NCI-H748 (cell line): ENCODE data around the gene CEP131.

Source experiments
- DNase-seq: peaks from one replicate; lab custom pipeline; 2025; ENCODE audit not compliant: unreplicated experiment; lab: John Stamatoyannopoulos, UW

CEP131 gene

DNA sequence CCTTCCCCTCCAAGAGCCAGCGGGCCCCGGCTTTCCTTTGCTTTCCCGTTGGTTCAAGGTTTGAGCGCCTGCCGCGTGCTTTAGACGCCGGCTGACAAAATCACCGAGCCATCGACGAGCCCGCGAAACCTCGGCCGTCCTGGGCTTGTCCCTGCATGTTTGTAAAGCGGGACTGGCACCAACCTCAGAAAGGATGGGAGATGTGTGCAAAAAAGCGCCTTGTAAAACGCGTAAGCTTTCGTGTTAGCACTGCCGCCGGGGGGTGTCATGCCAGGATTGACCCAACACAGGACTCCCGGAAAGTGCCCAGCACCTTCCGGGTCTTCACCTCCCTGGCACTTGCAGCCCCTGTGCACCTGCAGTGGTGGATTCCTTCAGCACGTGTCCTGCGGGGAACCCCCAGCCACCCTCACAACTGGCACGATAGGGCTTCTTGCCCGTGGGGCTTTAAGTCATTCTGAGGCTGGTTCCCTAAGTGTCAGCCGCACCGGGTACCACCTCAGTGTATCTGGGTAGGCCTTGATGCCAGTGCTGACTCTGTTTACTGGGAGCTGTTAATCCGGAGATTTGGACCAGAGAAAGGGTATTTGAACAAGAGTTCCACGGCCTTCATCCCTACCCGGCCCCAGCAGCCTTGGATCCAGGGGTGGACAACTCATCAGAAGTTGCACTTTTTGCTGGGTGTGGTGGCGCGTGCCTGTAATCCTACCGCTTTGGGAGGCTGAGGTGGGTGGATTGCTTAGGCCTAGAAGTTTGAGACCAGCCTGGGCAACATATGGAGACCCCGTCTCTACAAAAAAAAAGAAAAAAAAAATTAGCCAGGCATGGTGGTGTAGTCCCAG lies 17.2 kb upstream of the CEP131 start:
- DNase-seq, result no peak

DNA sequence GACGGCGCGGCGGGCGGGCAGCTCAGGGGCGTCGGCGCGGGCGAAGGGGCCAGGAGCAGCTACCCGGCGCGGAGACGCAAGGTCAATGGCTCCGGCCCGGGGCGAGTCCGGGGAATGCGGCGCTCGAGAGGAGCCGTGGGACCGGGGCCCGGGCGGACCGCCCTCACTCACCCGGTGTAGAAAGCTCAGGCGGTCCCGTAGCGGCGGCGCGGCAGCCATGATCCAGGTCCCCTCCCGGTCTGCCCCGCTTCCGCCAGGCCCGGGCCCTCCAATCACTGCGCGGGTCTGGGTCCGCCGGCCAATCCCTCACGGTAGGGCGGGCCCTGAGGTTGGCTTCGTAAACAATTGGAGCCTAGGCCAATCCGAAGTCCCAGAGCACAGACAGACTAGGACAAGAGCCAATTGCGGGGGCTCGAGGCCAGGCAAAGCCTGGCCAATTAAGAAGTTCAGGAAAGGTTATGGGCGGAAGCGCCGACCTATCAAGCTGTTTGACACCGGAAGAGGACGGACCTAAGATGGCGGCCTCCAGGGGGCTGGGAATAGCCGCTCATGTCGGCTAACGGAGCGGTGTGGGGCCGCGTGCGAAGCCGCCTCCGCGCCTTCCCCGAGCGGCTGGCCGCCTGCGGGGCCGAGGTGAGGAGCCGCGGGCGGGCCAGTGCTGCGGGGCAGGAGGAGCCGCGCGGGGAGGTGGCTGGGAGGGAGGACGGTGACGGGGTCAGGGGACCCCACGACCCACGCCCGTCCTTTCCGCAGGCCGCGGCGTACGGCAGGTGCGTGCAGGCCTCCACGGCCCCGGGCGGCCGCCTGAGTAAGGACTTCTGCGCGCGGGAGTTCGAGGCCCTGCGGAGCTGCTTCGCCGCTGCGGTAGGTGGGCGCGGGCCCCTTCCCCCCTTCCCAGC lies 16.3 kb upstream of the CEP131 start, which contains the start of the genes NDUFAF8 and TEPSIN:
Gene NDUFAF8, plus strand, starts transcription at position 504 of the 899 bp plus-strand sequence. Its CDS starts 46 bp downstream, at position 550.
Gene TEPSIN, minus strand, starts transcription at position 241 of the 899 bp plus-strand sequence. Its CDS starts 22 bp downstream, at position 219.
- DNase-seq, result peak; percentile 98

GRCh38 chr17:81238490-81238814 lies 15.7 kb upstream of the CEP131 start:
- DNase-seq, result no peak

- peak; percentile 45 for DNase-seq
These were observed 15.1 kb upstream of the CEP131 start for GRCh38 chr17:81237591-81238489.

GRCh38 chr17:81236784-81237183 lies 14.0 kb upstream of the CEP131 start:
- DNase-seq, result no peak

- DNase-seq, result no peak
These were observed 13.3 kb upstream of the CEP131 start for GRCh38 chr17:81235822-81236740.

GRCh38 chr17:81234940-81235821 lies 12.4 kb upstream of the CEP131 start:
- DNase-seq, result no peak

DNA sequence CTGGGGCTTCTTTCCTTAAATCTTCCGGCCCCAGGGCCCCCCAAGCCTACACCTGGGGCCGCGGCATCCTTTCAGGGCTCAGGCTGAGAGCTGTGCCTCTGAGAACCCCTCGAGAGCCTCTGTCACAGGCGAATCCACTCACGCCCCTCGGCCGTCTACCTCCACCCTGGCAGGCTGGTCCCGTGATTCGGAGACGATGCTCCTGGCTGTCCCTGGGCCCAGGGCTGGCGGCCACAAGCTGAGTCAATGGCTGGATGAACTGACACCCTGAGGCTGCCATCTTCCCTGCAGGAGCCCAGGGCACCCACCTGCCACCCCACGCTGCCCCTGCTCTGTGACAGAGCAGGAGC lies 11.7 kb upstream of the CEP131 start:
- DNase-seq, result no peak

GRCh38 chr17:81233811-81234505 lies 11.2 kb upstream of the CEP131 start:
- no peak for DNase-seq

DNA sequence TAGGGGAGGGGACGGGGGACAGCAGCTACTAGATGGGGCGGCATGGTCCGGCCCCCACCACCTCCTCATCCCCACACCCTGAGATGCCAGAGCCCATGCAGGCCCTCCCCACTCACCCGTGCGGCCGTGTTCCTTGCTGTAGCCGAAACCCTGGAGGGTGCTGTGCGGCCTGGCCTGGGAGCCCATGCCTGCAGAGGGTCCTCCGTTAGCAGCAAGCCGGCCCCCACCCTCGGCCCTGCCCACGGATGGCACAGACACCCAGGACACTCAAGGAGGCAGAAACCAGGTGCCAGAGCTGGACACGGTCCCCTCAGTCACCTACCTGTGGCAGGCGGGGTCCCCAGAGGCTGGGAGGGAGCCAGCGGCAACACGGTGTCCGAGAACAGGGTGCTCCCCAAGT lies 10.6 kb upstream of the CEP131 start:
- DNase-seq, result no peak

DNA sequence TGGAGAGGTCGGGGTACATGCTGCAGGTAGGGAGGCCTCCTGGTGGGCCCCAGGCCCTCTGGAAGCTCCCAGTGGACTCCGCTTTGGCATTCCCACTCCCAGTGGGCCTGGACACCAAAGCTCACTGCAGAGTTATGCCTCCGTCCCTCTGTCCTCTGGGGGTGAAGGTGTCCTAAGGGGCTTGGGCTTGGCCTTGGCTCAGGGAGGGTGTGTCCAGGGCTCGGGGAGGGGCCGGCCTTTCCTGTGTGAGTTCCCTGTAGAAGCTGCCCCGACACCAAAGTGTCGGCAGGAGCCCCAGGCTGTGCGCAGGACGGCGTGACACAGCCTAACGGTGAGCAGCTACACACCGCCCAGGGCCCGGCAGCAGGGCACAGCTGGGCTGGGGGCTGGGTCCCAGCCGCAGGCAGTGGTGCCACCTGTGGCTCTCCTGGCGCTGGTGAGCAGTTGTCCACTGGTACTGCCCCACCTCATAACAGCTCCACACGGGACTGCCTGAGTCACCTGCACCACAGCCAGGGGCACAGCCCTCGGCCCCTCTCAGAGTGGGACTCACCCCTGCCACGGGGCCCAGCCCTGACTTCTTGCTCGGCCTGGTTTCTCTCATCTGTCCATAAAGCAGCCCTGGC lies 10.0 kb upstream of the CEP131 start:
- DNase-seq, result no peak

- DNase-seq, result no peak
These were observed 9.2 kb upstream of the CEP131 start for GRCh38 chr17:81231766-81232581.

- peak; percentile 18 for DNase-seq
These were observed 8.4 kb upstream of the CEP131 start for GRCh38 chr17:81231121-81231645.

GRCh38 chr17:81230043-81230820 lies 7.5 kb upstream of the CEP131 start:
- DNase-seq, result no peak

- no peak for DNase-seq
These were observed 6.8 kb upstream of the CEP131 start for GRCh38 chr17:81229666-81229920.
